Measurements from ENCODE around the gene MRPL42.
"Not testable (repeated sequence)": the region's sequence is repeated elsewhere in the genome, so short reads cannot be mapped to it uniquely, and the experiment has no call there.

The MRPL42 gene

DNA sequence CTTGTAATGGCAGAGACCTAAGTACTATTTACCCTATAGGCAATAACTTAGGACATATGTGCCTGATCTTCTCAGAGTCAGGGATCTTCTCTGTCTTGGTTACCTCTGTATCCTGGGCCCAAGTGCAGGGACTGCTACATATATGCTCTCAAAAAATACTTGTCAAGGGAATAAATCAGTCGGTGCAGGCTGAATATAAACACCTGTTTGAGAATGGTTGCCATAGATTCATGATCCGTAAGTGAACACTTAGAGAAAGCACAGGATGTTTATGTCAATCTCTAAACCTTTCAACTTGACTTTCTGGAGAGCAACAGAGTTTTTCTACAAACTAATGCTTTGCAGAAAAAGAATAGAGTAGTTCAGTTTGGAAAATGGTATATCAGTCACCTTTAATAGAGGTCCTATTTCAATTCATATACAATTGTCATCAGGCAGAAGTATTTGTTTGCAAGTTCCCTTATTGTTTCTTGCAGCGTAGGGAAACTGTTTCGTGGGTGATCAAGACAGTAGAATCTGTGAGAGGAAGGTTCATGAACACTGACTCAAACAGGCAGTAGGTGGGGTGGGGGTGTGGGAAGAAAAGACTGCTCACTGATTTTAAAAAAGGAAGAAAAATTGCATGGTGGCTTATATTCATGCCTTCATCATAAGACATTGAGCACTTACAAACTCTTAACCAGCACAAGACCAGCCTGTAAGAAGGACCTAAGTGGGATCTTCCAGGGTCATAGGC, 19.6 kb upstream of the MRPL42 start:
- no peak for DNase-seq

DNA sequence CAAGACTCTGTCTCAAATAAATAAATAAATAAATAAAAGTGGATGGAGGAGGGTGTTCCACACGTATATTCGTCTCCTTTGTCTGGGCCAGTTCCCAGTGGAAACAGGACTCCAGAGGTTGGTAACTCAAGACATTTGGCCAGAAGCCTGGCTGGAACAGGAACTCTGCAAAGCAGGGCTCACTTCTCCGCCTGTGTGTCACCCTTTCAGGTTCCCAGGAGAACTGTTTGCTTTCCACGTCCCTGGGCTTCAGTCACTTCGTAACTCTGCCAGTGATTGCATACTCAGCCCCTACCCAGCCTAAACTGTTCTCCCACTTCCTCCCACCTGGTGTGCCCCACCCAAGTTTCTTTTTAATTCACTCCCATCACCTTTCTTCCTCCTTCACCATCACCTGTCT, 18.5 kb upstream of the MRPL42 start:
- no peak for DNase-seq

- no peak for DNase-seq
Observed at GRCh38 chr12:93449277-93449676, 18.0 kb upstream of the MRPL42 start.

DNA sequence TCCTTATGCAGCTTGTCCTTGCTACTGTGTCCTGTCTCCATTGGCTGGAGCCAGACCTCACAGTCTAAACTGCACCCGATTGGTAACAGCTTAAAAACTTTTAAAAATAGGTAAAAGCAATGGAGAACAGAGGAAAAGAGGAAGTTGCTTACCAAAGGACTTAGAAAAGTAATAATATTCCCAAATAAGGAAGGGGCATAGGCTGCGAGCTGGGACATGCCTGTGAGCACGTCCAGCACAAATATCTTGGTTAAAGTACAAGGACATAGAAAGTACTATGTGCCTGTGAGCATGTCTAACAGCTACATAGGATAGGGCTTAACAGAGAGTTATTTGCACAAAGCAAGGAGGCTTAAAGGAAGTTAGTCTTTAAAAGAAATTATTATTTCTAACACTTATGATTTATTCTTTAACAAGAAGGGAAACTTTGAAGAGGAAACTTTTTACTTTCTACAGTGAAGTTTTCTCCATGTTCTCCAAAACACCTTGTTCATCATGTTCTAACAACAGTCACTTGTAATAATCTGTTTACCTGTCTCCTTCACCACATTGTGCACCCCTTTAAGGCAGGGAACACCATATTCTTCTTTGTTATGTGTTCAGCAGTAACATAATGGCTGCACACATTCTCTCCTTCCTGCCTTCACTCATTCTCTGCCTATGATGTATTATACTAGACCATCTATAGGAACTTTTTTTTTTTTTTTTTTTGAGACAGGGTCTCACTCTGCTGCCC, 15.7 kb upstream of the MRPL42 start:
- DNase-seq: no peak

DNA sequence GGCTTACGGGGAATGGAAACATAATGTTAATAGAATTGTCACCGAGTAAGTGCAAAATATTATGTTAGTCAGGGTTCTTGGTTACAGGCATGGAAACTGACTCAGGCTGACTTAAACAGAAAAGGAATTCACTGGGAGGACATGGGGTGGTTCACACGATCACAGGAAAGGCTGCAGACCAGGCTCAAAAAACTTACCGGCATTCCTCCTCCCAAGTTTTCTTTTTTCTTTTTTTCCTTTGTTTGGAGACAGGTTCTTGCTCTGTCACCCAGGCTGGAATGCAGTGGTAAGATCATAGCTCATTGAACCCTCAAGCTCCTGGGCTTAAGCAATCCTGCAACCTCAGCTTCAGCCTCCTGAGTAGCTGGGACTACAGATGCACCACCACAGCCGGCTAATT, 13.7 kb upstream of the MRPL42 start:
- DNase-seq: no peak

DNA sequence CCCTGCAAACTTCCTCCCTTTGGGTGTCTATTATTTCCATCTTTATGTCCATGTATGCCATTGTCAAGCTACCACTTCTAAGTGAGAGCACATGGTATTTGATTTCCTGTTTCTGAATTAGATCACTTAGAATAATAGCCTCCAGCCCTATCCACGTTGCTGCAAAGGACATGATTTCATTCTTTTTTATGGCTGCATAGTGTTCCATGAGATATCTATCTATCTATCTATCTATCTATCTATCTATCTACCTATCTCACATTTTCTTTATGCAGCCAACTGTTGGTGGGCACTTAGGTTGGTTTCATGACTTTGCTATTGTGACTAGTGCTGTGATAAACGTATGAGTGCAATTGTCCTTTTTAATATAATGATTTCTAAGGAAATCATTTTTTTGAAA, 11.2 kb upstream of the MRPL42 start:
- no peak for DNase-seq

GRCh38 chr12:93459097-93459496, 8.2 kb upstream of the MRPL42 start:
- no peak for DNase-seq

GRCh38 chr12:93460003-93460402, 7.3 kb upstream of the MRPL42 start:
- no peak for DNase-seq

- DNase-seq: no peak
Observed at GRCh38 chr12:93460902-93461301, 6.4 kb upstream of the MRPL42 start.

DNA sequence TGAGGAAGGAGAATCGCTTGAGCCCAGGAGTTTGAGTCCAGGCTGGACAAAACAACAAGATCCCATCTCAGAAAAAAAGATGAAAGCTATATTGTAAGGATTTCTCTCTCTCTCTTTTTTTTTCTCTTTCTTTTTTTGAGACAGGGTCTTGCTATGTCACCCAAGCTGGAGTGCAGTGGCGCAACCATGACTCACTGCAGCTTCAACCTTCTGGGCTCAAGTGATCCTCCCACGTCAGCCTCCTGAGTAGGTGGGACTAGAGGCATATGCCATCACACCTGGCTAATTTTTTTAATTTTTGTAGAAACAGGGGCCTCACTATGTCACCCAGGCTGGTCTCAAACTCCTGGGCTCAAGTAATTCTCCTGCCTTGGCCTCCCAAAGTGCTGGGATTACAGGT, 5.8 kb upstream of the MRPL42 start:
- no peak for DNase-seq

- DNase-seq: no peak
Observed at GRCh38 chr12:93465841-93466240, 1.5 kb upstream of the MRPL42 start.

DNA sequence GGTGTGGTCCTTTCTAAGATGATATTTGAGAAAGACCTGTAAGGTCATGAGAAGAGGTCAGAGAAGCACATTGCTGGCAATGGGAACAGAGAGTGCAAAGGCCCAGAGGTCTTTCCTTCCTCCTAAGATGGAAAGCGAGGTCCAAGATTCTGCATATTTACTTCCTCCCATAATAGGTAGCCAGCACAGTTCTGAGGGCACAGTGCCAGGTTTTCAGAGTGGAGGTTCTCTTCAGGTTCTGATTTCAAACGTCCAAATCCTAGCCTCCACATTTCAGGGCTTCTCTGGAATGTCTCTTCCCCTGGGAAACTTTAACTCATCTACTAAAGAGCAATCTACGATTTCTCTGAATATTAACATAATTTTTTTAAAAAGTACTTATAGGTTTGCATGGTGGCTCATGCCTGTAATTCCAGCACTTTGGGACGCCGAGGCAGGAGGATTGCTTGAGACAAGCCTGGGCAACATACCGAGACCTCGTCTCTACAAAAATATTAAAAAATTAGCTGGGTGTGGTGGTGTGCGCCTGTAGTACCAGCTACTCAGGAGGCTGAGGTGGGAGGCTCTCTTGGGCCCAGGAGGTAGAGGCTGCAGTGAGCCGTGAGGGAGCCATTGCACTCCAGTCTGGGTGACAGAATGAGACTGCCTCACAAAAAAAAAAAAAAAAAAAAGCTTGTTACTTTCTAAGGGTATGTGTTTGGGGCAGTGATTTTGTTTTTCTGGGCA, 526 bp upstream of the MRPL42 start:
- no peak for DNase-seq

- no peak for DNase-seq
Observed at GRCh38 chr12:93468008-93468371, 676 bp downstream of the MRPL42 start.

GRCh38 chr12:93469386-93469785, 2.1 kb downstream of the MRPL42 start:
- no peak for DNase-seq

DNA sequence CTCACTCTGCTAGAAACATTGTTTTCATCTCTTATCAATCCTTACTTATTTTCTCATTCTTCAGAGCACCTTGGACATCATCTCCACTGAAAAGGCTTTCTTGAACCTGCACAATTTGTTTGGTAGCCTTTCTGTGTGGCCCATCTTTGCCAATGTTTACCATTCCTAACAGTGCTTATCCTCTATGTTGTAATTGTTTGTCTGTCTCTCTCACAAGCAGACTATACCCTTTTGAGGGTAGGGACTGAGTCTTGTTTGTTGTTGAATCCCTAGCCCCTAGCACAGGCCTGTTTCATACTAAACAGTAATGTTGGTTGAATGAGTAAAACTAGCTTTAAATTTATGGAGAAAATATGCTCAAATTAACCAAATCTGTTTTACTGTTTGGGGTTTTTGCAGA, 9.2 kb downstream of the MRPL42 start:
- DNase-seq: no peak

DNA sequence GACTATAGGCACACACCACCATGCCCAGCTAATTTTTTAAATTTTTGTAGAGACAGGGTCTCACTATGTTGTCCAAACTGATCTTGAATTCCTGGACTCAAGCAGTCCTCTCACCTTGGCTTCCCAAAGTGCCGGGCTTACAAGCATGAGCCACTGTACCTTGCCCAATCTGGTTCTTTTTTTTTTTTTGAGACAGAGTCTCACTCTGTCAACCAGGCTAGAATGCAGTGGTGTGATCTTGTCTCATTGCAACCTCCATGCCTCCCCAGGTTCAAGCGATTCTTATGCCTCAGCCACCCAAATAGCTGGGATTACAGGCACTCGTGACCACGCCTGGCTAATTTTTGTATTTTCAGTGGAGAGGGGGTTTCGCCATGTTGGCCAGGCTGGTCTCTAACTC, 15.4 kb downstream of the MRPL42 start:
- DNase-seq: no peak

DNA sequence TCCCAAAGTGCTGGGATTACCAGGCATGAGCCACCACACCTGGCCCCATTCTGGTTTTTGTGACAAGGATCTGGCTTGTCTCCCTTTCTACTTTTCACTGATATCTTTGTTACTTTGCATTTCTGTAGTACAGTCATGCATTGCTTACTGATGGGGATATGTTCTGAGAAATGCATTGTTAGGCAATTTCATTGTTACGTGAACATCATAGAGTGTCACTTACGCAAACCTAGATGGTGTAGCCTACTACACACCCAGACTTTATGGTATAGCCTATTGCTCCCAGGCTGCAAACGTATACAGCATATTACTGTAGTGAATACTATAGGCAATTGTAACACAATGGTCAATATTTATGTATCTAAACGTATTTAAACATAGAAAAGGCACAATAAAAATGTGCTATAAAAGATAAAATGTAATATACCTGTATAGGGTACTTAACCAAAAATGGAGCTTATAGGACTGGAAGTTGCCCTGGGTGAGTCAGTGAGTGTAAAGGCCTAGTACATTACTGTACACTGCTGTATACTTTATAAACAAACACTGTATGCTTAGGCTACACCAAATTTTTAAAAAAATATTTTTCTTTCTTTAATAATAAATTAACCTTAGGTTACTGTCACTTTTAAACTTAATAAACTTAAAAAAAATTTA, 16.0 kb downstream of the MRPL42 start:
- DNase-seq: no peak

- no peak for DNase-seq
Observed at GRCh38 chr12:93484315-93484981, 17.1 kb downstream of the MRPL42 start.

DNA sequence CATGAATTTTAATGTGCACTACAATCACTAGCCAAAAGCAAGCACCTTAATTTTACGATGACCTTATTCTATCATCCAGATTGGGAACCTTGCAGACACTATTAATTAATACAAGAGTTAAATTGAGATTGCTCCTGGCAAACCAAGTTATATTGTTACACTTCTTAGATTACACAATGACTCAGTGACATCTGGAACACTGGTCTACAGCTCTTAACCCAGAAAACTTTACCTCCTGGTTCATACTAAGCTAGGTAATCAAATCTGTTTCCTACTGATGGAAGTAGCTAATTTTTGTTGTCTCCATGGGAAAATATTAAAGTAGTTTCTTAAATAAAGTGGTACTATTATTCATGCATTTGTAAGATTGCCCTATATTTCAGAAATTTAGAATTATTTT, 25.5 kb downstream of the MRPL42 start:
- DNase-seq: not testable (repeated sequence)

DNA sequence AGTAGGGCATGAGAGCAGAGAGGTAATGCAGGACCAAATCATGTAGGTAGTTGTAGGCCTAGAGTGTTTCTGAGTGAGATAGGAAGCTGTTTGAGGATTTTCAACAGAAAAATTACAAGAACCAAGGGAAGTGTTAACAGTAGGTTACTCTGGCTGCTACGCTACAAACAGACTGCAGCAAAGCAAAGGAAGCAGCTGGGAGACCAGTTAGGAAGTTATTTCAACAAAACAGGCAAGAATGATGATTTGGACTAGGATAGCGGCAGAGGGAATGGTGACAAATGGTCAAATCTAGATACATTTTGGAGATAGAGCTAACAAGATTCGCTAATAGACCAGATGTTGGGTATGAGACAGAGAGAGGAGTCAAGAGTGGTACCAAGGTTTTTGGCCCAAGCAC, 26.8 kb downstream of the MRPL42 start:
- DNase-seq: no peak

DNA sequence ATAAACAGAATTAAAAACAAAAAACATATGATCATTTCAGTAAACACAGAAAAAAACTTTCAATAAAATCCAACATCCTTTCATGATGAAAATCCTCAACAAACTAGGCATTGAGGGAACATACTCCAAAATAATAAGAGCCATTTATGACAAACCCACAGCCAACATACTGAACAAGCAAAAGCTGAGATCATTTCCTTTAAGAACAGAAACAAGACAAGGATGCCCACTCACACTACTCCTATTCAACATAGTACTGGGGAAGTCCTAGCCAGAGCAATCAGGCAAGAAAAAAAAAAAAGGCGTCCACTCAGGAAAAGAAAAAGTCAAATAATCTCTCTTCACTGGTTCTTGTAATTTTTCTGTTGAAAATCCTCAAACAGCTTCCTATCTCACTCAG, 30.1 kb downstream of the MRPL42 start:
- DNase-seq: no peak

- not testable (repeated sequence) for DNase-seq
Observed at GRCh38 chr12:93498813-93499212, 31.5 kb downstream of the MRPL42 start.

DNA sequence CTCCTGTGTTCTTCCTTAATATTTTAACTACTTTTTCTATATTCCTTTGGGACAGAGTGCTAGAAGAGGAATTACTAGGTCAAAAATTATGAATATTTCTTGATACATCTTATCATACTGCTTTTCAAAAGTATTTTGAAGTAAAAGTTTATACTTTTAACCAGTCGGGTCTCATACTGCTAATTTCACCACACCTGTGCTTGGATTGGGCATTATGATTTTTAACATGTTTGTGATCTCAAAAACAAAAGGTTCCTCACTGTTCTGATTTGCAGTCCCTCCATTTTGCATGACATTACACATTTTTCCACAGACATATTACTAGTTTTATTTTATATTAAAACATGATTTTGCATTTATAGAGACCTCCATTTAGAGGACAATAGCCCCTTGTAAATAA, 32.9 kb downstream of the MRPL42 start:
- no peak for DNase-seq
